Keratinocyte (primary cell): Measurements from ENCODE around the gene FSTL5.

ENCODE experiments used
- EZH2 ChIP-seq: IDR thresholded peaks from one replicate; pipeline ENCODE4 v1.6.1; 2012; ENCODE audit warnings: inconsistent platforms, mild to moderate bottlenecking, low read length, moderate library complexity
- TF ChIP-seq, protein P1 (sequence below), 3 experiments: IDR thresholded peaks in 1 of 3; conservative IDR thresholded peaks in 1 of 3; optimal IDR thresholded peaks in 1 of 3; 2 replicates in 2 of 3; 3 replicates in 1 of 3; pipeline versions ENCODE3 to v1.5.1; 2011; ENCODE audit warnings: low read length in 3 of 3, mild to moderate bottlenecking in 3 of 3, moderate library complexity in 2 of 3, control low read depth in 1 of 3, inconsistent platforms in 1 of 3; ENCODE audit not compliant: insufficient read depth in 2 of 3; ENCODE audit errors: extremely low read depth in 1 of 3

DNA sequence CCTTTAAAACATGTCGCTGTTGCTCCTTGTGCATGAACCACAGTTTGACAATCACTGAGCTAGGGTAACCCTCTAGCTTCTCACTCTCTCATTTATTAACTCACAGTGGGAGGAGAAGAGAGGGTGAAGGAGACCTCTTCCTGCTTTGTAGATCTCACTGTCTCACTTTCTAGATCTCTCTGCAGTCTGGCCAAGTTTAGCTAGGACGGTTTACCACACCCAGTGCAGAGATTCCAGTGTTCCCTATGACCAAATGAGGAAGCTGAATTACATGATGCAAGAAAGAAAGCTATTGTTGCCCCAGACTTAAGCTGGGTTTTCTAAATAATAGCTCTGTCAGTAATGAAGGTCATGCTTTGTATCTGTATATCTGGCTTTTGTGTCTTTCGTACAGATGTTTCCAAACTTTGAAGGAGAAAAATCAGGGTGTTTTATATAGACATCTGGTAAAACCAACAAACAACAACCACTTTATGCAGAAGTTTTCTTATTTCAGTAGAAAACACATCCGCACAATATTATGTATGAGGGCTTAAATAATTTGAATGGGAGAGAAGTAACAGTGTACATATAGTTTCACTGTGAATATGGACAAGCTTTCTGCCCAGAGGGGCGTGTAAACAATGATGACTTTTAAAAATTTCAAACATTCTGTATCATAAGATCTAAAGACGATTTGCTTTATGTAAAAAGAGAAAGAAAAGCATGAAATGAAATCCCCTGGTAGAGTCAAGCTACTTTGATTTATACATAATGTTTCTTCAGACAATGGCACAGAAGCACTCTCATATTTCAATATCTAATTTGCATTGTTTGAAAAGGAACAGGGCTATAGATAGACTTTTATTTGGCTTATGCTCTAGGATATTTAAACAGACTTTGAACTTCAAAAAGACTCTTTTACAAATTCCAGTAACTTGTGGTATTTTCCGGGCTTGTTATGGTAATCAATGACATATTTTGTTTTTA lies 582.3 kb downstream of the FSTL5 start:
- TF ChIP-seq, protein P1, sequence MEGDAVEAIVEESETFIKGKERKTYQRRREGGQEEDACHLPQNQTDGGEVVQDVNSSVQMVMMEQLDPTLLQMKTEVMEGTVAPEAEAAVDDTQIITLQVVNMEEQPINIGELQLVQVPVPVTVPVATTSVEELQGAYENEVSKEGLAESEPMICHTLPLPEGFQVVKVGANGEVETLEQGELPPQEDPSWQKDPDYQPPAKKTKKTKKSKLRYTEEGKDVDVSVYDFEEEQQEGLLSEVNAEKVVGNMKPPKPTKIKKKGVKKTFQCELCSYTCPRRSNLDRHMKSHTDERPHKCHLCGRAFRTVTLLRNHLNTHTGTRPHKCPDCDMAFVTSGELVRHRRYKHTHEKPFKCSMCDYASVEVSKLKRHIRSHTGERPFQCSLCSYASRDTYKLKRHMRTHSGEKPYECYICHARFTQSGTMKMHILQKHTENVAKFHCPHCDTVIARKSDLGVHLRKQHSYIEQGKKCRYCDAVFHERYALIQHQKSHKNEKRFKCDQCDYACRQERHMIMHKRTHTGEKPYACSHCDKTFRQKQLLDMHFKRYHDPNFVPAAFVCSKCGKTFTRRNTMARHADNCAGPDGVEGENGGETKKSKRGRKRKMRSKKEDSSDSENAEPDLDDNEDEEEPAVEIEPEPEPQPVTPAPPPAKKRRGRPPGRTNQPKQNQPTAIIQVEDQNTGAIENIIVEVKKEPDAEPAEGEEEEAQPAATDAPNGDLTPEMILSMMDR (optimal IDR thresholded peaks at IDR 0.05 in 1 of 3, IDR thresholded peaks at IDR 0.05 in 1 of 3, conservative IDR thresholded peaks at IDR 0.05 in 1 of 3; ENCODE audit: extremely low read depth in 1 of 3, insufficient read depth in 2 of 3, low read length in 3 of 3), result no peak
- TF ChIP-seq EZH2, result no peak
